Measurements from ENCODE around the gene NNAT. TPM values are rescaled to one million over a fixed set of nuclear protein-coding genes. Genes with fewer than 3 reads are reported as not detected.

The NNAT gene
- total and polyA plus RNA-seq, 2 donors (not counting 3 experiments of a cell fraction or from before 2014, with no cell fraction given): 2.3 to 32.9 TPM

DNA sequence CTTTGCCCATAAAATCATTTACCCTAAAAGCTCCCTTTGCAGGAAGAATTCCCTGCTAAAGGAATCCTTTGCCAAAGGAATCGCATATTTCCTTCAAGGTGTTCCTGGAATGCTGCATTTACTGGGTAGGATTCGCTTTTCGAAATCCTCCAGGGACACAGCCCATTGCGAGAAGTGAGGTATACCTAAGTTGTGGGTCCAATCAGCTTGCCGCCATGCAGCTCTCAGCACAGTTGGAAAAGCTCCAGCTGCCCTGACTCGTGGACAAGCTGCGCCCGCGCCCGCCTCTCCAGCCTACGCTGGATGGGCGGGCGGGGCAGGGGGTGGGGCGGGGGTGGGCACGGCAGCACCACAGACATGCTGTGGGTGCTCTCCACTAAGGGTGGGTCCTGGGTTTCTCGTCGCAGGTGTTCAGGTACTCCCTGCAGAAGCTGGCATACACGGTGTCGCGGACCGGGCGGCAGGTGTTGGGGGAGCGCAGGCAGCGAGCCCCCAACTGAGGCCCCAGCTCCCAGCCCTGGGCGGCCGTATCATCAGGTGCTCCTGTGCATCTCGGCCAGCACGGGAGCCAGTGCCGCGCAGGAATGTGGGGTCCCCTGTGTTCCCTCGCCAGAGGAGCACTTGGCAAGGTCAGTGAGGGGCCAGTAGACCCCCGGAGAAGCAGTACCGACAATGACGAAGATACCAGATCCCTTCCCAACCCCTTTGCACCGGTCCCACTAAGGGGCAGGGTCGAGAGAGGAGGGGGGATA is 1.4 kb downstream of the NNAT start:
- CTCF ChIA-PET: interaction anchor here (1.2 kb wide), 1 partner anchor 27 kb away, joined by 4 read pairs; no protein-coding TSS in a partner anchor
- Histone ChIP-seq H3K4me2 (ENCODE audit: insufficient read depth, low read length) (no peak overlapping the region), H3K27me3 (ENCODE audit: control insufficient read depth in 2 of 2, insufficient read depth in 2 of 2, low read length in 2 of 2) (no peaks in the 10 kb centered on the region), H3K9me3 (replicated peaks; ENCODE audit: control insufficient read depth, insufficient read depth, low read length) (no peaks in the 10 kb centered on the region), H2AFZ (ENCODE audit: low read depth, low read length) (no peak overlapping the region), H3K9me1 (replicated peaks; ENCODE audit: control insufficient read depth, extremely low read depth, insufficient read depth, low read length) (no peaks in the 10 kb centered on the region), H4K20me1 (replicated peaks; ENCODE audit: control insufficient read depth, extremely low read depth, insufficient read depth, low read length) (peaks cover 3% of the 10 kb centered on the region), H3K36me3 (ENCODE audit: control insufficient read depth in 2 of 2, extremely low read depth in 1 of 2, insufficient read depth in 2 of 2, low read length in 2 of 2) (peaks cover 0 to 10% of the 10 kb centered on the region in 2 experiments), H3K79me2 (ENCODE audit: control insufficient read depth, insufficient read depth, low read length) (peaks cover 80% of the 10 kb centered on the region), H3K4me1 (ENCODE audit: control insufficient read depth, extremely low read depth, insufficient read depth, low read length) (peaks cover 48% of the 10 kb centered on the region), H3K4me3 (replicated peaks in 1 of 3; ENCODE audit: insufficient read depth in 1 of 3, low read depth in 1 of 3, low read length in 3 of 3) (no peak overlapping the region), H3K9ac (replicated peaks; ENCODE audit: extremely low read depth, insufficient read depth, low read length) (no peak overlapping the region), H3K27ac (ENCODE audit: insufficient read depth, low read depth, low read length) (no peak overlapping the region)
- peak; percentile 70 for FAIRE-seq
- TF ChIP-seq CTCF (IDR thresholded peaks at IDR 0.05; ENCODE audit: extremely low read depth in 1 of 2, insufficient read depth in 1 of 2, low read depth in 1 of 2, low read length in 2 of 2) (no peak), JUN (IDR thresholded peaks at IDR 0.05; ENCODE audit: borderline replicate concordance, insufficient read depth, insufficient read length, low read depth) (no peak), POLR2AphosphoS5 (IDR thresholded peaks at IDR 0.05; ENCODE audit: insufficient read depth, low read depth, low read length) (no peak), MYC (IDR thresholded peaks at IDR 0.05; ENCODE audit: low read depth, low read length) (no peak), EZH2 (IDR thresholded peaks at IDR 0.05; ENCODE audit: borderline replicate concordance, low read depth, low read length, severe bottlenecking) (no peak), FOS (IDR thresholded peaks at IDR 0.05; ENCODE audit: borderline replicate concordance, insufficient read depth, low read length) (no peak), GATA2 (IDR thresholded peaks at IDR 0.05; ENCODE audit: insufficient read depth, insufficient read length, low read depth, low read length) (no peak), POLR2A (IDR thresholded peaks at IDR 0.05; ENCODE audit: low read depth, low read length) (no peak)
- TF ChIP-seq, protein P1, sequence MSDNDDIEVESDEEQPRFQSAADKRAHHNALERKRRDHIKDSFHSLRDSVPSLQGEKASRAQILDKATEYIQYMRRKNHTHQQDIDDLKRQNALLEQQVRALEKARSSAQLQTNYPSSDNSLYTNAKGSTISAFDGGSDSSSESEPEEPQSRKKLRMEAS (IDR thresholded peaks at IDR 0.05; ENCODE audit: insufficient read depth, insufficient read length): no peak
- peak; percentile 44 for DNase-seq (ENCODE audit: low read depth, low spot score)
- no TSS peak for BruUV-seq (replicated peaks)
- POLR2A ChIA-PET: no interaction called here
- dilution Hi-C loops (cut with MboI; ENCODE audit: extremely low pct_ligation_motif_present, low sequenced_read_pairs): loop anchor here (25.0 kb wide), 1 partner anchor 260 kb away; the partner anchor contains the start of gene GHRH
- intact Hi-C loops (cut with micrococcal nuclease): no loop called here

All from endothelial cell of umbilical vein (primary cell).